Measurements from ENCODE around the gene GOLGA8G. TPM values are rescaled to one million over a fixed set of nuclear protein-coding genes. Genes with fewer than 3 reads are reported as not detected.

The GOLGA8G gene
- not detected in 2 replicates for total RNA-seq

GRCh38 chr15:28532954-28533353 lies at the start of gene GOLGA8G:
Gene GOLGA8G, minus strand, starts transcription at chr15:28532971. Its CDS starts 62 bp downstream, at chr15:28532909.

GRCh38 chr15:28553268-28553667 lies 20.5 kb upstream of the GOLGA8G start, which contains the start of gene GOLGA6L25:
Gene GOLGA6L25, plus strand, starts transcription at chr15:28553568. Its CDS starts 61 bp downstream, at chr15:28553629.

Other genes with a start within 250 kb of the GOLGA8G start
- 35.7 and 44.8 TPM in 2 replicates for gene HERC2, start 210.8 kb downstream of the GOLGA8G start, total RNA-seq
- gene GOLGA6L24, start 174.9 kb downstream of the GOLGA8G start, total RNA-seq, result not detected in 2 replicates
- not detected in 2 replicates for gene GOLGA8F, start 154.3 kb downstream of the GOLGA8G start, total RNA-seq
- not detected in 2 replicates for gene GOLGA6L25, start 20.6 kb upstream of the GOLGA8G start, total RNA-seq
- gene GOLGA8M, start 179.4 kb upstream of the GOLGA8G start, total RNA-seq, result 1.9 TPM in 1 of 2 replicates, not detected in the other